ENCODE measurements around the gene ORAI2. TPM values are rescaled to one million over a fixed set of nuclear protein-coding genes. Genes with fewer than 3 reads are reported as not detected.
"Not testable (repeated sequence)": the region's sequence is repeated elsewhere in the genome, so short reads cannot be mapped to it uniquely, and the experiment has no call there.

ORAI2 gene
- polyA plus RNA-seq, 5 donors = 9.5 to 21.5 (median 10.5) TPM

DNA sequence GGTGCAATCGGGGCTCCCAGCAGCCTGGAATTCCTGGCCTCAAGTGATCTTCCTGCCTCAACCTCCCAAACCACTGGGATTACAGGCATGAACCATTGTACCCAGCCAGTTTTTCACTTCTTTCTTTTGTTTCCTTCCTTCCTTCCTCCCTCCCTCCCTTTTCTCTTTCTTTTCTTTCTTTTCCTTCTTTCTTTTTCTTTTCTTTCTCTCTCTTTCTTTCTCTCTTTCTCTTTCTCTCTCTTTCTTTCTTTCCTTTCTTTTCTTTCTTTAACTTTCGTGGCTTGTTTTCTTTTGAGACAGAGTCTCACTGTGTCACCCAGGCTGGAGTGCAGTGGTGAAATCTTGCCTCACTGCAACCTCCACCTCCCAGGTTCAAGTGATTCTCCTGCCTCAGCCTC is 12.3 kb downstream of the ORAI2 start:
- no peak for DNase-seq

GRCh38 chr7:102446387-102447156 is 13.2 kb downstream of the ORAI2 start:
- DNase-seq = no peak

DNA sequence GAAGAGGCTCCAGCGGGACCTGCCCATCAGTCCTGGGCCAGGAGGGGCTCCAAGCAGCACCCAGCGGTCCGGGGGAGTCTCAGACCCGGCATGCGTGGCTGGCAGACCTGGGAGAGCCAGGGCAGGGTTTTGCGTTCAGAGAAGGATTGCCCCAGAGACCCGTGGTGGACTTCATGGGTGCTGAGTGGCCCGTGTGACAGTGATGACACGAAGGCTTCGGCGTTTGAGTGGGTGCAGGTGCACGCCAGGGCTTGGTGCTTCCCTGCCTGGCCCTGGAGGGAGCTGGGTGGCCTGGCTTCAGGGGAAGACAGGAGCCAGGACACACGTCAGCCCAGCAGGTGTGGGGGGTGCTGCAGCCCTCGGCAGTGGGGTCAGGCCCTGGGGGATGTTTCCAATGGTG is 13.9 kb downstream of the ORAI2 start:
- no peak for DNase-seq

- DNase-seq = no peak
Measured at GRCh38 chr7:102449136-102449535, 15.8 kb downstream of the ORAI2 start.

DNA sequence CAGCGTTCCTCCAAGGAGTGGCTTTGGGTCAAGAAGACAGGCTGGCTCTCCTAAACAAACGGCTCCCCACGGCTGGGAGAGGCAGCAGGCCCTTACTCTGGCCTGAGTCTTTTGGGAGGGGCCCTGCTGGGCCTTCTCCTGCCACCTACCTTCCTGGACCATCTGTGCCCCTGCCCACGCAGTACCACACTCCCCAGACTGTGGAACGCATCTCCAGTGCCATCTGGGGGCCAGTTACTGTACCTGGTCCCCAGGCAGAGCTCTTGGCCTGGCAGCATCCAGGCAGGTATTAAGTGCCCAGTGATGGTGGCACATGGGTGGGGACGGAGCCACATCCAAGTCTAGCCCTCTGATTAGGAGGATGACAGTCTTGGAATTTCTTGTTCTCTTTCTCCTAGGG is 16.9 kb downstream of the ORAI2 start:
- no peak for DNase-seq

DNA sequence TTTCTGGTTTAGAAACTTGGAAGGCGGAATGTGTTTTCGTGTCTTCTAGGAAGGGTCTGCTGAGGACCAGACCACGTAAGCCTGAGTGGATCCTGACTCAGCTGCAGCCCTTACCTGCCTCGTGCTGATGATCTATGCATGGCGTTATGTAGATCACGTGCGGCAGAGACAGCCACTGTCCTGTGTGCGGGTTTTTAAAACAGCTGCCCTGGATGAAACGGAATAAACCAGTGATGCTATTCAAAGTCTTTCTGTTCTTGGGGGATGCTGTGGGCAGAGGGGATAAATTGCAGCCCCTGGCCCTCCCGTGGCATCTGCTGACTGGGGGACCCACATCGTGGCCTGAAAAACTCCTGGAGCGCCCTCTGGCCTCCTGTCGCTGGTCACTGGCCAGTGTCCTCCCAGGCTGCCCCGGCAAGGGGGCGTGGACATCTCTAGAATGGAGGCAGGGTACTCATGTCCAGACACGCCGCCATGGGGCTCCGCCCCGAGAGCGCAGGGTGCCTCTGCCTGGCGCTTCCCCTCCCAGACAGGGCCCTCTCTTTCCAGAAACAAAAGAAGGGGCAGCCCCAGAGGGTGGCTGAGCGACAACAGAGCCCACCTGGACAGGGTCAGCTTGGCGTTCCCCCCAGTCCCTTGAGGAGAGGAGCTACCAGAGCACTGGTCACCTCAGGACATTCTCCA is 18.1 kb downstream of the ORAI2 start:
- DNase-seq = no peak

DNA sequence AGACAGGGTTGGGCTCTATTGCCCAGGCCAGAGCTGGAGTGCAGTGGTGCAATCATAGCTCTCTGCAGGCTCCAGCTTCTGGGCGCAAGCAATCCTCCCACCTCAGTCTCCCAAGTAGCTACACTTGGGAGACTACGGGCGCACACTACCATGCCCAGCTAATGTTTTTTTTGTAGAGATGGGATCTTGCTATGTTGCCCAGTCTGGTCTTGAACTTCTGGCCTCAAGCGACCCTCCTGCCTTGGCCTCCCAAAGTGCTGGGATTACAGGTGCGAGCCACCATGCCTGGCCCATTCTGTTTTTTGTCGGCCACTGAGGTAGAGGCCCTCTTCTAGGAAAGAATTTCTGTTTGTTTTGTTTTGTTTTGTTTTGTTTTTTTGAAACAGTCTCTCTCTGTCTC is 19.1 kb downstream of the ORAI2 start:
- DNase-seq = no peak

GRCh38 chr7:102453319-102453718 is 19.9 kb downstream of the ORAI2 start:
- DNase-seq = no peak

DNA sequence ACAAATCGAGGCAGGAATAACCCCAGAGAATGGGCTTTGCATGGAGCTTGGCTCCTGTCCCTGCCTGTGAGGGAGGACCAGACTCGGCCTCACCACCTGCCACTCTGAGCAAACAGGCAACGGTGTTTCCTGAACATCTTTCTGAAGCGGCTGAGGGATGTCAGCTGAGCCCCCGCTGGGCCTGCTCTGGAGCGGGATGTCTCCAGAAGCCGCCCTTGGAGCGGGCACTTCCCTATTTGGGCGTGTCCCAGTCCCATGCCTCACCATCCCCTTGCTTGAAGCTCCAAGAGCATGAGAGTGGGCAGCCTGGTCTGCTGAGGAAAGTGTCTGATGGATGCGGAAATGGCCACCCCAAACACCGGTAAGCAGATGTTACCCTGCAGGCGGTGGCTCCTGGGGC is 21.1 kb downstream of the ORAI2 start:
- DNase-seq = no peak

DNA sequence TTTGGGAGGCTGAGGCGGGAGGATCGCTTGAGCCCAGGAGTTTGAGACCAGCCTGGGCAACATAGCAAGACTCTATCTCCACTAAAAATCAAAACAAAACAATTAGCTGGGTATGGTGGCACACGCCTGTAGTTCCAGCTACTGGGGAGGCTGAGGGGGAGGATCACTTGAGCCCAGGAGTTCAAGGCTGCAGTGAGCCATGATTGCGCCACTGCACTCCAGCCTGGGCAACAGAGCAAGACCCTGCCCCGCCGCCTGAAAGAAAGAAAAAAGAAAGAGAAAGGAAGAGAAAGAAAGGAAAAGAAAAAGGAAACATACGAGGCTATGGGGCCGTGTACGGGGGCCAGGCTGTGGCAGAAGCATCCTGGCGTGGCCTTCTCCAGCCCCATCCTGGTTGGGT is 21.6 kb downstream of the ORAI2 start:
- not testable (repeated sequence) for DNase-seq

DNA sequence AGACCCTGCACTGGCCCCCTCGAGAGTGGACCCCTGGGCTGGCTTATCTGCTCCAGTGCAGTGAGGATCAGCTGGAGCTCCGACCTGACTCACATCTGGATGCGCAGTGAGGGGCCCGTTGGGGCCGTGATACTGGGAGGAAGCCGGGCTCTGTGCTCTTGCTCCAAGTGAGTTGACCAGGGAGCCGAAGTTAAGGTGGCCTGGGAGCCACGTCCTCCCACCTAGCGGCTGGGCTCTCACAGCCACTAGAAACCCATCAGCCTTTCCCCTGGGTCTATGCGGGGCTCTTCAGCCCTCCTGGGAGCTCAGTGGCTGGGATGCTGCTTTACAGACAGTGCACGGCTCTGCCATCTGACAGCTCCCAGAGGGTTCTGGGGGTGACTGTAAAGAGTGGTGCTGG is 22.2 kb downstream of the ORAI2 start:
- no peak for DNase-seq

DNA sequence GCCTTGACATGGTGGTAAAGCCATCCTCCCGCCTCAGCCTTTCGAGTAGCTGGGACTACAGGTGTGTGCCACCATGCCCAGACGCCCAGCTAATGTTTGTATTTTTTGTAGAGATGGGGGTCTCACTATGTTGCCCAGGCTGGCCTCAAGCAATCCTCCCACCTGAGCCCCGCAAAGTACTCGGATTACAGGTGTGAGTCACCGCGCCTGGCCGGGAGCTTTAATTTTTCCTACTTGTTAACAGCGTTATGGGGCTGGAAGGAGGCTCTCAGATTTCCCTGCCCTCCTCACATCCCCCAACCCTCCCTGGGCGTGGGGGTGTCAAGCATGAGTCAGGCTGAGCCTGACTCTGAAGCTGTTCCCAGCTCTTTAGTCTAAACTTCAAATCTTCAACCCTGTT is 23.0 kb downstream of the ORAI2 start:
- no peak for DNase-seq

- DNase-seq = no peak
Measured at GRCh38 chr7:102457352-102457924, 24.1 kb downstream of the ORAI2 start.

DNA sequence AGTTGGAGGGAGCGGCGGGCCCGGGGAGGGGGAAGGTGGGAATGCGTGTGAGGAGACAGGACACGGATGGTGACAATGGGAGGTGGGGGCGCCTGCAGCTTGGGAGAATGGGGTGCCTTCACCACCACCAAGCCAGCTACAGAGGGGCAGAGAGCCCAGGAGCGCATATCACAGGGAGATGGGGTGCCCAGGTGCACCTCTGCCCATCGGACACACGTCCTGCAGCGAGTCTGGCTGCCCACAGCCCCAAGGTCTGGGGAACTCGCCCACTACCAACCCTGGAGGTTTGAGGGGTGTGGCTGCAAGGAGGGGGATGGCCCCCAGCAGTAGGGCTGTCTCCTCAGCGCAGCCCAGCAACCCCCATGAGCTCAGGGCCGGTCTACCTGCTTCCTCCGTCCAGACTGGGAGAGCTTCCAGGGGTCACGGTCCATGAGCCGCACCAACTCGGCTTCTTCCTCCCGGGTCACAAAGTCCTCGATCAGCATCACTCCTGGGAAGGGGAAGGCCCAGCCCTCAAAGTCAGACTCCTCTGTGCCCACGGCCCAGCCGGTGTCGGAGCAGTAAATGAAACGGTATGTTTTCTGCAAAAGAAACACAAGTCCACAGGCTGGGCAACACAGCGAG is 26.0 kb downstream of the ORAI2 start:
- no peak for DNase-seq

- DNase-seq = no peak
Measured at GRCh38 chr7:102460467-102460866, 27.1 kb downstream of the ORAI2 start.

DNA sequence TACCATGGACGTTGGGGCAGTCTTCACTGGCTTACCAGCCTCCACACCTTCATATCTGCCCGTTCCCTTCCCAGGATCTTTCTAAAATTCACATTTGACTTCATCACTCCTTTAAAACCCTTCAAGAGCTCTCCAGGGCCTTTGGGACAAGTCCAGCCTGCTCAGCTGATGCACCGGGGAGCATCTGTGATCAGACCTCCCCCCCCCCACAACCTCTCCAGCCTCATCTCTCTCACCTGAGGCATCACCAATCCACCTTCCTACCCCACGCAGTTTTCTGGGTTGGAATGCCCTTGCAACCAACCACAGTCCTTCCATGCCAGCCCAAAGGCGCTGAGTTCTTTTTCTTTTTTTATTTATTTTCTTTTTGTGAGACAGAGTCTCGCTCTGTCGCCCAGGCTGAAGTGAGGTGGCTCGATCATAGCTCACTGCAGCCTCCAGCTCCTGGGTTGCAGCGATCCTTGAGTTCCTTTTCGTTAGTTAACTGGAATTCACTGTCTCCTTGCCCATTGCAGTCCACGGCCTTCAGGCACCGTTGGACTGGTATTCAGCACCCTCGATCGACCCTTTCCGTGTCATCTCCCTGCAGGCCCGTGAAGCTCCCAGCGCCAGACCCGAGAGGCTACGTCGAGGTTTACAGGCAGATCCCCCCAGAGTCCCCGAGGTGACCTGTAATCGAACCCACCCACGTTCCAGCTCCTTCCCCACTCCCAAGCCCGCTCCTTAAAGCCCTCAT is 30.6 kb downstream of the ORAI2 start:
- no peak for DNase-seq

DNA sequence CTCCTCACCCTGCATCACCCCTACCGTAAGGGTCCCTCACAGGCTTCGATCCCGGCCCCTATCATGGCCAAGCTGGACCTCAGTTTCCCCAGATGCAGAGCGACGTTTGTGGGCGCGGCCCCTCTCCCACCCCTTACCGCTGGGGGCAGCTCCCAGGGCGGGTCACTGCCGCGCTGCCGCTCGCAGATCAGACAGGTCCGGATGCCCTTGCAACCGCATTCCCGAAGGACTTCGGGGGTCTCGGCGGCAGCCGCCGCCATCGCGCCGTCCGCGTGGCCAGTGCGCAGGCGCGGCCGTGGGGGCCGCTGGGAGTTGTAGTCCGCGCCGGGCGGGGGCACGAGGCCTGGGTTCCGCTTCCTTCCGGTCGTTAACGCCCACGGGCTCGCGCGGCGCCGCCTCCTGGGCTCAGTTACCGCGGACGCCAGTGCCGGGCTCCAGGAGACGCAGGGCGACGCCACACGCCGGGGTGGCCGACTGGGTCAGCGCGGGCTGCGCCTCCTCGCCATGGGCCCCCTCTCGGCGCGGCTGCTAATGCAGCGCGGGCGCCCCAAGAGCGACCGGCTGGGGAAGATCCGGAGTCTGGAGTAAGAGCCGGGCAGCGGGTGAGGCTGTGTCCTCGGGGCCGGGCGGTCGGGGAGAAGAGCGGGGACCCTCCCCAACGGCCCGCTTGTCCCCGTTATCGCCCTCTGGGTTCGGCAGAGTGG is 31.4 kb downstream of the ORAI2 start, which contains the start of the genes ALKBH4 and LRWD1:
Gene ALKBH4 (minus strand): TSS at position 287 of the 704 bp plus-strand sequence. CDS start 27 bp downstream, at position 260.
Gene LRWD1 (plus strand): TSS at position 408 of the 704 bp plus-strand sequence. CDS start 97 bp downstream, at position 505.
- peak; percentile 92 for DNase-seq

GRCh38 chr7:102466097-102466496 is 32.7 kb downstream of the ORAI2 start:
- no peak for DNase-seq

GRCh38 chr7:102467581-102468477 is 34.5 kb downstream of the ORAI2 start:
- no peak for DNase-seq
